ENCODE data around the gene NUCB1. TPM values are rescaled to one million over a fixed set of nuclear protein-coding genes. Genes with fewer than 3 reads are reported as not detected.
"Not testable (repeated sequence)": the region's sequence is repeated elsewhere in the genome, so short reads cannot be mapped to it uniquely, and the experiment has no call there.

Gene NUCB1
- total RNA-seq, 1 experiment from 2014 or later = 125 TPM

GRCh38 chr19:48874303-48875135, 25.6 kb upstream of the NUCB1 start:
- H3K4me1 Mint-ChIP-seq = peaks cover 19 to 20% of the 10 kb centered on the region in 2 experiments
- Histone ChIP-seq H3K14ac (ENCODE audit: insufficient read depth, low read length) (no peak overlapping the region), H2BK120ac (ENCODE audit: low read depth, low read length, poor library complexity, severe bottlenecking) (no peak overlapping the region), H3K56ac (ENCODE audit: insufficient read length, low read depth, low read length) (no peak overlapping the region), H3K27ac (ENCODE audit: insufficient read length, low read depth, low read length) (no peak overlapping the region), H4K5ac (ENCODE audit: insufficient read length, low read depth, low read length) (no peak overlapping the region), H4K20me1 (ENCODE audit: control insufficient read depth, insufficient read depth, insufficient read length) (no peaks in the 10 kb centered on the region), H3T11ph (ENCODE audit: low read length) (no peak overlapping the region), H2BK12ac (ENCODE audit: insufficient read length, low read depth, low read length) (peak overlapping the region; percentile 8), H2AFZ (ENCODE audit: low read length) (no peak overlapping the region), H2BK5ac (ENCODE audit: insufficient read length, low read length) (no peak overlapping the region), H4K8ac (replicated peaks; ENCODE audit: insufficient read length, low read depth, low read length) (no peak overlapping the region), H2AK5ac (ENCODE audit: insufficient read length, low read length) (no peak overlapping the region), H3K27me3 (ENCODE audit: insufficient read depth, low read length) (no peaks in the 10 kb centered on the region), H3K79me2 (ENCODE audit: insufficient read depth, low read length) (peaks cover 4% of the 10 kb centered on the region; the same call in 1 of the 2 replicates), H2BK20ac (ENCODE audit: low read depth, low read length, poor library complexity, severe bottlenecking) (no peak overlapping the region), H3K4me1 (ENCODE audit: insufficient read depth, low read length) (peaks cover 3% of the 10 kb centered on the region), H3K4me2 (ENCODE audit: insufficient read depth, insufficient read length, low read length) (no peak overlapping the region), H3K18ac (ENCODE audit: insufficient read length, low read depth, low read length) (no peak overlapping the region), H3K4ac (ENCODE audit: low read depth, low read length) (no peak overlapping the region; the same call in 1 of the 2 replicates), H3K23ac (ENCODE audit: insufficient read length, low read depth, low read length) (no peak overlapping the region), H3K23me2 (ENCODE audit: insufficient read length, low read depth, low read length, poor library complexity, severe bottlenecking) (peaks cover 5% of the 10 kb centered on the region), H3K79me1 (ENCODE audit: insufficient read depth, low read depth, low read length, poor library complexity, severe bottlenecking) (peaks cover 11% of the 10 kb centered on the region), H2BK15ac (ENCODE audit: low read depth, low read length) (no peak overlapping the region), H3K9ac (ENCODE audit: extremely low read depth, insufficient read length, low read length) (no peak overlapping the region), H3K9me3 (ENCODE audit: control insufficient read depth, low read depth, low read length) (no peaks in the 10 kb centered on the region), H4K91ac (ENCODE audit: insufficient read length, low read depth, low read length) (peak overlapping the region; percentile 85)
- no peaks in the 10 kb centered on the region for H3K27me3 Mint-ChIP-seq (ENCODE audit: low read depth)
- no peaks in the 10 kb centered on the region for H3K9me3 Mint-ChIP-seq
- TF ChIP-seq, protein P1, sequence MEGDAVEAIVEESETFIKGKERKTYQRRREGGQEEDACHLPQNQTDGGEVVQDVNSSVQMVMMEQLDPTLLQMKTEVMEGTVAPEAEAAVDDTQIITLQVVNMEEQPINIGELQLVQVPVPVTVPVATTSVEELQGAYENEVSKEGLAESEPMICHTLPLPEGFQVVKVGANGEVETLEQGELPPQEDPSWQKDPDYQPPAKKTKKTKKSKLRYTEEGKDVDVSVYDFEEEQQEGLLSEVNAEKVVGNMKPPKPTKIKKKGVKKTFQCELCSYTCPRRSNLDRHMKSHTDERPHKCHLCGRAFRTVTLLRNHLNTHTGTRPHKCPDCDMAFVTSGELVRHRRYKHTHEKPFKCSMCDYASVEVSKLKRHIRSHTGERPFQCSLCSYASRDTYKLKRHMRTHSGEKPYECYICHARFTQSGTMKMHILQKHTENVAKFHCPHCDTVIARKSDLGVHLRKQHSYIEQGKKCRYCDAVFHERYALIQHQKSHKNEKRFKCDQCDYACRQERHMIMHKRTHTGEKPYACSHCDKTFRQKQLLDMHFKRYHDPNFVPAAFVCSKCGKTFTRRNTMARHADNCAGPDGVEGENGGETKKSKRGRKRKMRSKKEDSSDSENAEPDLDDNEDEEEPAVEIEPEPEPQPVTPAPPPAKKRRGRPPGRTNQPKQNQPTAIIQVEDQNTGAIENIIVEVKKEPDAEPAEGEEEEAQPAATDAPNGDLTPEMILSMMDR (conservative IDR thresholded peaks at IDR 0.05) = no peak
- peaks cover 29 to 52% (median 46%) of the 10 kb centered on the region in 3 experiments for H3K36me3 Mint-ChIP-seq (ENCODE audit: insufficient read depth in 1 of 3, low read depth in 3 of 3)
- H3K27ac Mint-ChIP-seq = peak overlapping the region in 2 of 3 experiments; percentile 50 to 100; a peak in 3 of 7 replicates
- WGBS (ENCODE audit: extremely low coverage, insufficient read length, low lambda C conversion rate) = no CpG with 5 or more reads among the region's 17 CpGs
- DNase-seq = no peak
- H3K4me3 Mint-ChIP-seq = peak overlapping the region; percentile 27 to 29; a peak in 3 of 5 replicates

- H3K4me1 ChIP-seq (ENCODE audit: insufficient read depth, low read length); H3T11ph ChIP-seq (ENCODE audit: low read length); H2AFZ ChIP-seq (ENCODE audit: low read length); H3K23ac ChIP-seq (ENCODE audit: insufficient read length, low read depth, low read length); H2BK20ac ChIP-seq (ENCODE audit: low read depth, low read length, poor library complexity, severe bottlenecking); H3K9me3 Mint-ChIP-seq; H3K56ac ChIP-seq (ENCODE audit: insufficient read length, low read depth, low read length); H3K18ac ChIP-seq (ENCODE audit: insufficient read length, low read depth, low read length); H3K9me3 ChIP-seq (ENCODE audit: control insufficient read depth, low read depth, low read length); H2BK12ac ChIP-seq (ENCODE audit: insufficient read length, low read depth, low read length); H2BK15ac ChIP-seq (ENCODE audit: low read depth, low read length); H3K4me2 ChIP-seq (ENCODE audit: insufficient read depth, insufficient read length, low read length); H4K5ac ChIP-seq (ENCODE audit: insufficient read length, low read depth, low read length); H3K4me3 Mint-ChIP-seq; H3K23me2 ChIP-seq (ENCODE audit: insufficient read length, low read depth, low read length, poor library complexity, severe bottlenecking); H4K20me1 ChIP-seq (ENCODE audit: control insufficient read depth, insufficient read depth, insufficient read length); H2BK120ac ChIP-seq (ENCODE audit: low read depth, low read length, poor library complexity, severe bottlenecking); H3K4ac ChIP-seq (ENCODE audit: low read depth, low read length); H4K8ac ChIP-seq (replicated peaks; ENCODE audit: insufficient read length, low read depth, low read length); H2AK5ac ChIP-seq (ENCODE audit: insufficient read length, low read length); H3K27ac ChIP-seq (ENCODE audit: insufficient read length, low read depth, low read length); H3K27me3 Mint-ChIP-seq (ENCODE audit: low read depth); DNase-seq; H3K14ac ChIP-seq (ENCODE audit: insufficient read depth, low read length); H4K91ac ChIP-seq (ENCODE audit: insufficient read length, low read depth, low read length); H3K9ac ChIP-seq (ENCODE audit: extremely low read depth, insufficient read length, low read length); H3K27me3 ChIP-seq (ENCODE audit: insufficient read depth, low read length); H2BK5ac ChIP-seq (ENCODE audit: insufficient read length, low read length); H3K79me2 ChIP-seq (ENCODE audit: insufficient read depth, low read length): not testable (repeated sequence)
- H3K79me1 ChIP-seq (ENCODE audit: insufficient read depth, low read depth, low read length, poor library complexity, severe bottlenecking) = peaks cover 11% of the 10 kb centered on the region
- peaks cover 28% of the 10 kb centered on the region in 2 experiments for H3K4me1 Mint-ChIP-seq
- peak overlapping the region in 1 of 3 experiments; percentile 29; a peak in 1 of 7 replicates for H3K27ac Mint-ChIP-seq
- WGBS (ENCODE audit: extremely low coverage, insufficient read length, low lambda C conversion rate) = no CpG with 5 or more reads among the region's 30 CpGs
- H3K36me3 Mint-ChIP-seq (ENCODE audit: insufficient read depth in 1 of 3, low read depth in 3 of 3) = peaks cover 29 to 52% (median 46%) of the 10 kb centered on the region in 3 experiments
These were observed 23.8 kb upstream of the NUCB1 start for GRCh38 chr19:48876043-48876981.

Measured in H9 (cell line).